Left forelimb (tissue), 1 donor: Measurements from ENCODE around the gene STK26.
"Not testable (repeated sequence)": the region's sequence is repeated elsewhere in the genome, so short reads cannot be mapped to it uniquely, and the experiment has no call there.

ENCODE experiments used
- DNase-seq: peaks from one replicate; pipeline ENCODE4 v3.0.0-alpha.2; 2018; ENCODE audit warnings: low spot score

STK26 gene

DNA sequence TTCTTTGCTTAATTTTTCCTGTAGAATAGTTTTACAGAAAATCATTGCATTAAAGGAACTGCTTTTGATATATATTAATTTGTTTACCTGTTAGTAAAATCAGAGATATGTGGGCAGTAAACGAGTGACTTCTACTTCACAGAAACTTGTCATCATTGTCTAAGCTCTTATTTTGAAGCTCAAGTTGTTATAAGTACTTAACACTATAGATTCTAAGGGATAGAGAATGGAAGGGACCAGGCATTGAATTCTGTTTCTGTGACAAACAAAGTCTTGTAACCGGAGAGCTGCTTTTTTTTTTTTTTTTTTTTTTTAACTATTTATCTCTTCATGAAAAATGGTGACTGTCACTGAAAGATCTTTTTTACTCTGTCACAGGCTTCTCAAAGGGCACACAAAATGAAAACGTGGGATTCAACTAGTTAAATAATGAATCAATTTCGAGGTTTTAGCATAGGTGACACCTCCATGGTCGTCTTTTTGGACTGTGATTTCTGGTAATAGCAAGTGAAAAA, 14.4 kb downstream of the STK26 start:
- DNase-seq: no peak

DNA sequence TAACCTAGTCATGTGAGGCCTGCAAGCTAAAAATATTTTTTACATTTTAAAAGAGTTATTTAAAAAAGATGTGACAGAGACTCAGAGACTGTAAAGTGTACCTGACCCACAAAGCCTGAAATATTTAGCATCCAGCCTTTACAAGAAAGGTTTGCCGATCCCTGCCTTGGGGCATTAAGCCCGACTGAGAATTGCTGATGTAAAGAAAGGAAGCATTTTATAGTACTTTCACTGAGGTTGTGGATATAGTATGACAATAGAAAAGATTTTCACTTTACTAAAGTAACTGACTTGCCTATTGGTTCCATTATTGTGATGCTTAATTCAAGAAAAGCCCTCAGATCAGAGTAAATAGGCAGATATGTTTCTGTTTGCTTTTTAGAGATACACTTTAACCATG, 17.0 kb downstream of the STK26 start:
- no peak for DNase-seq

DNA sequence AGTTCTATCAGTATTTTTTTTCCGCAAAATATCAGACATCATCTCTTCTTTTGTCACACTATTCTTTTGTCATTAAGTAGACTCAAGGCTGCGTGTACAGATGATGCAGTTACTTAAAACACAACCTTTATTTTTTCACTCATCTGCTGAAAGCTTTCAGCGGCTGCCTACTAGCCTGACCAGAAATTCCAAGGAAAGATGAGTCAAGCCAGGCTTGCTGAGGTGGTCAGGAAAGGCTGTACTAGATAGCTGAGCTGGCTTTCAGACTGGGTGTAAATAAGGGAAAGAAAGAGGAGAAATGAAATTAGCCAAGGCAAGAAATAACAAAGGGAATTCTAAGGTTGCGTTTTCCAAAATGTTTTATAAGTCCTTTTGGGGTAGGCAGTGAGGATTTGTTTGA, 17.9 kb downstream of the STK26 start:
- no peak for DNase-seq

DNA sequence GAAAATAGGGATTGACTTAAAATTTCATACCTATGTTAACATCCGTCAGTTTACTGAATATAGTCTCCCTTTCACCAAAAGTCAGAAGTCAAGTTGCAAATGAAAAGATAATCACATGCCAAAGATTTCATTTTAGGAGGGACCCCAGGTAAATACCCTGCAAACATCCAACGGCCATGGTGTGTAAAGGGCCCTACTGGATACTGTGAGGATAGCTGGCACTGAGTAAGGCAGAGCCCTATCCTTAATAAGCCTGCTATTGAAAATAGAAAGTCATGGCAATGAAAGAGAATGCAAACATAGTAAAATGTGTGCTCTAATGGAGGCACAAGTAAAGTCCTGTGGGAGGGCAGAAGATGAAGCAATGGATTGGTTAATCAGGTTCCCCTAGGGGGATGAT, 20.9 kb downstream of the STK26 start:
- DNase-seq: no peak

DNA sequence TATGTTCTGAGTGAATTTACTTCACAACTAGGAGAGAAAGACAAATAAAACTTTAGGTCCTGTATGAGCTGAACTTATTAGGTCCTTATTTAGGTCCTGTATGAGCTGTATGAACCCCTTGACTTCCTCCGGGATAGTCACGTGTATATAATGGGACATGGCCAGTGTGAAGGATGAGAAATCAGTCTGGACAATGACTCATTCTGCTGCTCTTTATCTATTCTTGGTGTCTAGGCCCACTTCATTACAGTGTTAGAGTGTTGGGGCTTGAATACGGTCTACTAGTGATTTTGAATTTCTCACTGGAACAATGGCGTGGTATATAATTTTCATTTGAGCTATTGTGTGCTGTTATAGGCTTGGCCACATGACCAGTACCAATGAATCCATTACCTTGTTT, 21.9 kb downstream of the STK26 start:
- DNase-seq: no peak

DNA sequence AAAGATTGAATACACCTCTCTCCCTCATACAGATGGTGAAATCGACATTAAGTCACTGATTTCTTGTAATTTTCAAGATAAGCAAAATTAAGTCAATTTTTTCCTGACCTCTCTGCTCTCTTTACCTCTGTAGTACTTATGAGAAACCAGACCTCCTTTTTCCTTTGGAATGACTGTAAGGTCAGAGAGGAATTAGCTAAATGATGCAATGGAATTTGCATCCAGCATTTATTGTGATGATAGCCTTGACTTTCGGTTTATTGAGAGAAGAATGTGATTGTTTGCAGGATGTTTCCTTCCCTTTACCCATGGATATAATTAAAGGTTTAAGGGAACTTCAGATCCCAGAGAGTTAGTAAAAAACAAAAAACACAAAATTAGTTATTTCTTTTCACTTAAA, 22.4 kb downstream of the STK26 start:
- no peak for DNase-seq

DNA sequence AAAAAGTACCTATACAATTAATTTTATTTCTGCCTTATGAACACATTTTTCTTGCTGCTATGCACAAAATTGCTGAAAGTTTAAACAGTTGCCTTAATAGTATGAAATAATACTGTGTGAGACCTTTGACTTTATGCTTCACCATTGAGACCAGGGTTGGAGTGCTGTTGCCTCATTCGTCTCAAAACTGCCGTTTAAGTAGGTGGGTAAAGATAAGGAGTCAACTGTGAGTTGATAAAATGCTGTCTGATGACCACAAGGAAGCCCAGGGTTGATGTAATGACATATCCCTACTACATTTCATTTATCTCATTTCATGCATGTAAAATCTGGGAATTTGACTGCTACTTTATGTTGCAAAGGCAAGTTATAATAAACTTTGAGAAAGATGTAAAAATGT, 23.4 kb downstream of the STK26 start:
- DNase-seq: no peak

DNA sequence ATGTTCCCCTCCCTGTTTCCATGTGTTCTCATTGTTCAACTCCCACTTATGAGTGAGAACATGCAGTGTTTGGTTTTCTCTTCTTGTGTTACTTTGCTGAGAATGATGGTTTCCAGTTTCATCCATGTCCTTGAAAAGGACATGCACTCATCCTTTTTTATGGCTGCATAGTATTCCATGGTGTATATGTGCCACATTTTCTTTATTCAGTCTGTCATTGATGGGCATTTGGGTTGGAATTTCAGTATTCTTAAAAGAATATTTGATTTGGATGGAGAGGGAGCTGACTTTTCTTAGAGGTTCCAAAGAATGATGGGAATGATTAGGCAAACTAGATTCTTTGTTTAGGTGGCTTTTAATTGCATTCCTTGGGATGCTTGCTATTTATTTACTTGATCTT, 28.7 kb downstream of the STK26 start:
- DNase-seq: not testable (repeated sequence)

DNA sequence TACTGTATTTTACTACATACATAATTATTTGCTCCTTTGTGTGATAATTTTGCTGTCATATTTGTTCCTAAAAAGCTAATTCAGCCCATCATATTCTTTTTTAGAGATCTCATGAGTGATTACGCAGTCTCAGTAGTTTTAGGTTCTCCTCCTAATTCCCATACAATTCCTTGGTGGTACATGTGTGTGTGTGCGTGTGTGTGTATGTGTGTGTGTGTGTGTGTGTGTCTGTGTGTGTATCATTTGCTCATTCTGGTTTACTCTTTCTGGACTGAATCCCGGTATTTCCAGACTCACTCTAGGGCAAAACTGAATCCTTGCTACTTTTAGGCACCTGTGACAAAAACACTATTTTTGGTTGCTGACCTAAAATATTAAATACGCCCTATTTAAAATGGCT, 34.9 kb downstream of the STK26 start:
- no peak for DNase-seq

DNA sequence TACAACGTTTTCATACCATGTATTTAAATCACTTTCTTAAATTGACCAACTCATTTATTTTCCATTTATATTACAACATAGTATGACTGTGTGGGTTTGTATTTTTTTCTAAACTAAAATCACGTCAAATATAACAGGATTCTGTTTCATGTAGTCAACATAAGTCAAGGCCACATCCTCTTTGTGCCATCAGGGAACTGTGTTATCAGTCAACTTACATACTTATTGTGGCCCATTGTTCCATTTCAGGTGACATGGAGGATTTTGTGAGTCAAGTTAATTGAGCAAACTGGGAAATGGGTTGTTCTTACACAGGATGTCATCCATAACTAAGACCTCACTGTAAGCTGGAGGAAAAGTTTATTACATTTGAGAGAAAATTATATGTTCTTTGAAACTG, 35.9 kb downstream of the STK26 start:
- DNase-seq: no peak

DNA sequence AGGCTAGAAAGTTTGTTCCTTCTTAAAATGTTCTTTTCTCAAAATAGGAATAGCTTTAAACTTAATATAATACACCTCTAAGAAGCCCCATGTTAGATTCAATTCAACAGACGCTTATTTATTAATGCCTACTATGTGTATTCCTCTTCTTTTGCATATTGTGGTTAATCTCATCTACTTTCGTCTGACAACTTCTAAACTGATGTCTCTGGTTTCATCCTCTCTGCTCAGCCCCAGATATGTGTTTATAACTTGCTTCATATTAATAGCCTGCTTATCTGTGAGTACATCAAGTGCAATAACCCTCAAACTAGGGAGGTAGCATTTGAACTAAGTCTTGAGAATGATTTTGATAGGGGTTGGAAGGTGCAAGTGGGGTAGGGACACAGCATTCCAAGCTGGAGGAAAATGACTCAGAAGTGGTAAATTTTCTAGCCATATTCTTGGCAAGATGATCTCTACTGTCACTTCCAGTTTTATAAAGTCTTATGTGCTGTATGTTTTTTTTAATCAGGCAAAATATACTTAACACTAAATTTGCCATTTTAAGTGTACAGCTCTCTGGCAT, 37.0 kb downstream of the STK26 start:
- DNase-seq: no peak

DNA sequence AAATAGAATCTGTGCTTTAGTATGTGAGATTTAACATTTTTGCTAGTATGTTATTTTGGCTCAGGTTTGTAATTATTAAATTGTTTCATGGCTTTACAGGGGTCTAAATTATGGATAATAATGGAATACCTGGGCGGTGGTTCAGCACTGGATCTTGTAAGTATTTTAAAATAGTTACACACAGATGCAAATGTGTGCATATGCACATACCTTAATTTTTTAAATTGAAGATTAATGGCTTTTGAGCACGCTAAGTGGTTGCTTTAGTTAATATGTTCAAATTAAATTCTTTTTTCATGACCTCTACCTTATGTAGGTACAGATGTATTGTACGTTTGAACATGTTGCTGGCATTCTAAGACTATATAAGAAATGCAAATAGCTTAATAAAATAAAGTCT, 40.2 kb downstream of the STK26 start:
- no peak for DNase-seq

DNA sequence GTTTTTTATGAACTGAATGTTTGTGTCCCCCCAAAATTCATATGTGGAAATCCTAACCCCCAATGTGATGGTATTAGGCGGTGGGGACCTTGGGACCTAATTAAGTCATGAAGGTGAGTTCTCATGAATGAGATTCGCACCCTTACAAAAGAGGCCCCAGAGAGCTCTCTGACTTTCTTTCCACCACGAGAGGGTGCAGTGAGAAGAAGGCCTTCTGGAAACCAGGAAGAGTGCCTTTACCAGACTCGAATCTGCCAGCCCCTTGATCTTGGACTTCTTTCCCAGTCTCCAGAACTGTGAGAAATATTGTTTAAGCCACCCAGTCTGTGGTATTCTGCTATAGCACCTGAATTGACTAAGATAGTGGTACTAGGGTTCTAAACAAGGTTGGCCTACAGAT, 40.8 kb downstream of the STK26 start:
- DNase-seq: no peak

DNA sequence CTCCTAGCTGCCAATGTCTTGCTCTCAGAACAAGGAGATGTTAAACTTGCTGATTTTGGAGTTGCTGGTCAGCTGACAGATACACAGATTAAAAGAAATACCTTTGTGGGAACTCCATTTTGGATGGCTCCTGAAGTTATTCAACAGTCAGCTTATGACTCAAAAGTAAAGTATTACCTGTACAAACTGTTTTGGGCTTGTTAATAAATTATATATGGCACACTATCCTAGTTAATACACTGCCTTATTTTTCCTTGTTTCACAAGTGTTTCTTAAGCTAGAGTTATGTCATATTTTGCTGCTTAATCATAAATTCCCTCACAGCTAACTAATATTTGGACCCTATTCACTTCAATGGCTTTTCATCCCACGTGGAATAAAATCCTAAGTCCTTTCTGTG, 45.3 kb downstream of the STK26 start:
- no peak for DNase-seq

DNA sequence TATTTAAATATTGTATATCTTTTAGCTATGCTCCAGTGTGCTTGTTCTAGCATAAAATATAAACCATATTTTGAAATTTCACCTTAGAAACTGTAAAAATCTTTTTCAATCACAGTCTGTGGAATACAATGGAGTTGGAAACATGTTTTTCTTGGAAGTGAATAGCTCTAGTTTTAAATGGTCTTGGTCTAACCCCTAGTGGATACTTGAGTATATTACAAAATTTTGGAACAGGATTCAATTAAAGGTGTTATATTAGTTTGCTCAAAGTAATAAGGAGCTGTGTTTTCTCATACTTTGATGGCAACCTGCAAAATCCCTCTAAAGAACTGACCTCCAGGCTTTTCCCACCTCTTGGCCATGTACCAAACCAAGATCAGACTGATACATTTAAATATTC, 48.2 kb downstream of the STK26 start:
- no peak for DNase-seq

DNA sequence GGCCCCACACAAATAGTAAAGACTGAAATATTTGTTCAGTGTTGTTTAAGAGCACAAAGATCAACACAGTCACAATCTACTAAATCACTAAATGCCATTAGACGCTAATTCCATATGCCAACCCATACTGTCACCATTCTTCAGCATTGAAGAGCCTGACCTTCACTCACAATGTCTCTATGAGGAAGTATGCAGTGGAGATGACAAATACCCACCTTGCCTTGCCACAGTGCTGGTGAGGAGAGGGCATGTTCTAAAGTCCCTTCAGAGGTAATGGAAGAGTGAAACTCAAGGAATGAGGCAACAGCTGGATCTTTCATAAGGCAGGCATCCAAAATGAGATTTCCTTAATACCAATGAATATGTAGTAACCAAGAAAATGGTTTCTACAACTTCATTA, 54.3 kb downstream of the STK26 start:
- DNase-seq: no peak

DNA sequence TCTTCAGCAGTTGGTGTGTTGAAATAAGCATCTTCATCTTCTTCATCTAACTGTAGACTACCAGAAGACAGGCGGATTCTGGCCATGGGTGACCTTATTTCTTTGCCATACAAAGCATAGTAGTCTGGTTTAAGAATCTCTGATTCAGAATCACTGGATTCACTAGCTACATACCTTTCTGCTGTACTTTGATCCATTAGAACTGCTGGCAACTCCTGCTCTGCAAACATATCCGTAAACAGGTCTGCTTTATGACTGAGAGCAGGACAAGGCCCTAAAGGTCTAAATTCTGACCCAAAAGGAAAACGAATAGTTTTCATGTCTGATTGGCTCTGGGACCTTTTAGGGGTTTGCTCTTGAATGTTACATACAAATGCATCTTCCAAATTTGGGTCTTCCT, 54.8 kb downstream of the STK26 start:
- DNase-seq: no peak

DNA sequence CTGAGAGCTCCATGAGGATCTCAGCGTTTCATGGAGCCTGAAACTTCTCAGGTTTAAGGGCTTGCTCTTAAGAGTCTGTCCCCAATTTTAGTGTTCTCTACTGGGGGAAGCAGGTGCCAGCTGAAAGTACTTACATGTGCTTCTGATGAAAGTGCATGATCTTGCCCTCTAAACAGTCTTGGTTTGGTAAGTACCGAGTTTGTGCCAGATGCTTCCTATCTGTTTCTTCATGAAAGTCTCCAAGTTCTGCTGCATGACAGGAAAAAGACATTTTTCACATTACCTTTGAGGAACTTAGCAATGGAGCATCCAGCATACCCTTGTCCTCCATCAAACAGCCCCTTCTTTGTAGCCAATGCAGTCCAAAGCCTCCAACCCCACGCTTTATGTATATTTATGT, 62.7 kb downstream of the STK26 start:
- no peak for DNase-seq

DNA sequence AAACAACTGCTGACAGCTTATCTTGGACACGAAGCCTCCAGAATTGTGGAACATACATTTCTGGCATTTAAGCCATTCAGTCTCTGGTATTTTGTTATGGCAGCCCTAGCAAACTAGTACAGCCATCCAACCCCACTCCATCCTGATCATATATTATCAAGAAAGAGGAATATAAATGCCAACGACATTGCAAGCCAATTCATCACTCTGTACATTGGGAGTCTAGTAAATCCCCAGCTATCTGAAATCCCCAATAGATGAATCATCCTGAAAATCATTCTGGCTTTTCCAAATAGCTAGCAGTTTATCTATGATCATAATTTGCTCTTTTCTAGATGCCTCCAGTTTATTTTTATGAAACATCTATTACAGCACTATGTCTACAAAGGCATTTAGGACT, 63.6 kb downstream of the STK26 start:
- DNase-seq: no peak

DNA sequence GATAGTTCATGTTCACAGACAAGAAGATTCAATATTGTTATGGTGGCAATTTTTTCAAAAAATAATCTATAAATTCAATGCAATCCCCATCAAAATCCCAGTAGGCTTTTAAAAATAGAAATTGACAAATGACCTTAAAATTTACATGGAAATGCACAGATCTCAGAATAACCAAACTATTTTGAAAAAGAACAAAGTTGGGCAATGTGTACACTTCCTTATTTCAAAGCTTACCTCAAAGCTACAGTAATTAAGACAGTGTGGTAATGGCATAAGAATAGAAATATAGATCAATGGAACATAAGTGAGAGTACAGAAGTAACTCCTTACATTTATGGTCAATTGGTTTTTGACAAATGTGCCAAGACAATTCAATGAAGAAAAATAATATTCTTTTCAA, 65.8 kb downstream of the STK26 start:
- no peak for DNase-seq

DNA sequence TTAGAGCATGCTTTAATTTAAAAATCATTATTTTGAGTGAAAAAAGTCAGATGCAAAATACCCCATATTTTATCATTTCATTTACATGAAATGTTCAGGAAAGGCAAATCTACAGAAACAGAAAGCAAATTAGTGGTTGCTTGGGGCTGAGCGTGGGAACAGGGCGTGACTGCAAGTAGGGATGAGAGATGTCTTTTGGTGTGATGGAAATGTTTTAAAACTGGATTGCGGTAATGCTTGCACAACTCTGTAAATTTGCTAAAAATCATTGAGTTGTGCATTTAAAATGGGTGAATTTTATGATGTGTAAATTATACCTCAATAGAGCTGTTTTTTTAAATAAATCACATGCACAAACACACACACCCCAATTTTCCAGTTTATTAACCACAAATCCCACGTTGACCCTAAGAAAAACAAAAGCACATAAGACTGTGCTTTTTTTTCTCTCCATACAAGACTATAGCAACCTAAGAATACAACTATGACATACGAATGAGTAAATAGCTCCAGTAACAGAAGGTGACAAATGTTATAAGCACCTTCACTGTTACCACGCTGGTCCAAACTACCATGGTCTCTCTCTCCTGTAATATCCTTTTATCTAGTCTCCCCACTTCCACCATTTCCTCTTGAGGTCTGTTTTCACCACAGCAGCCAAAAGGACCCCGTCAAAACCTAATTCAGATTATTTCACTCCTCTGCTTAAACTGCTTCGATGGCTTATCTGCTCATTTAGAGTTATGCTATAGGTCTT, 67.5 kb downstream of the STK26 start:
- no peak for DNase-seq

DNA sequence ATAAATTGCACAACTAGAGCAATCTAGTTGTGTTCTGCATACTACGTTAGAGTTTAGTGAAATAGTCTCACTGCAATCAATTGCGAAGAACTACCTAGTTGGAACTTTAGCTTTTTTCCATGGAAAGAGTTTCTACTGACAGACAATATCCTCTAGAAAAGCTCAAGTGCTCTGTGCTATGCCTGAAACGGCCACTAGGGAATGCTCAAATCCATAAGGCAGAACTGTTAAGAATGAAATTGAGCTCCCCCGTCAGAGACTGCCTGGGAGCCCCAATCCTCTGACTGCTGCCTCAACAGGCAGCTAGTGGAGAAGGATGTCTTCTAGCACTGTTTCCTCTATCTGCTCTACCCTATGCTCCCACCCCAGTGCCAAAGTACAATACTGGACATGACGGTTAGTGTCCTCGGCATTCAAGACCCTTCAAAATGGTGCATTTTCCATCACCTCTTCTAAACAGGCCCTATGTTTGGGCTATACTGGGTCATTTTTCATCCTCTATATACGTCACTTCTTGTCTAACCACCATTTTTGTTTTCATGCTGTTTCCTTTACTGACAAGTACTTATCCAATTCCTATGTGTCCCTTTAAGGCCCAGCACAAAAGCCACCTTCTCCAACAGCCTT, 69.5 kb downstream of the STK26 start:
- DNase-seq: no peak

DNA sequence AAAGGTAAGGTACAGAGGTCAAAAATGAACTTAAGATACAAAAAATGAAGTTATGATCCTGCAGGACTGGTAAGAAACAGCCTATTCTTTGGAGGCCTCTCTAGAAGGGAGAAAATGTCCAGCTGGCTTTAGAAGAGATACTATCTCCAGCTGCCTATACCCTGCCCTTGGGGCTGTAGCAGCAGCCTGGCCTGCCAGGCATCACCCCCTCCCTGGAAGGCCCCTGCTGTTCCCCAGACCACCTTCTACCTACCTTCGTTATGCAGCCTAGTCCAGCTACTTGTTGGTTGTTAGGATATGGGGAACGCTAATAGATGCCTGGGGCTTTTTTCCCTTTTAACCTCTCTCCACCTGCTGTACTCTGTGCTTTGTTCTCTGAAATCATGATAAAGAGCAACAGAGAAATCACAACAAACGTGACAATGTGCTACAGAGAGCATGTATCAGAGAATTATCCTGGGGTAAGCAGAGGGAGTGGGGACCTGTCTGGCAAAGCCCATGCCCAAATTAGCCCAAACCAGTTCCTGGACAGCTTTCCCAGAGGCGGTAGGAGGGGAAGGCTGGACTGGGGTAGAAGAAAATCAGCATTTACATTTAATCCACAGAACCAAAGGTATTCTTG, 70.2 kb downstream of the STK26 start:
- DNase-seq: no peak
